Liver (tissue), 9 donors: ENCODE measurements around the gene SPATA13. TPM values are rescaled to one million over a fixed set of nuclear protein-coding genes. Genes with fewer than 3 reads are reported as not detected.
A peak's percentile ranks its signal among the peaks of the same experiment; 100 is the strongest.

Source experiments
- DNase-seq: peaks from one replicate; pipeline ENCODE4 v3.0.0-alpha.2; 2017; ENCODE audit warnings: low spot score
- H3K27ac ChIP-seq, 2 donors: one replicate each; pipeline ENCODE4 v1.7.0; 2013; ENCODE audit warnings: inconsistent platforms in 2 of 2, low read length in 2 of 2, control low read depth in 1 of 2, low read depth in 1 of 2, mild to moderate bottlenecking in 1 of 2
- H3K27me3 ChIP-seq, 4 donors: one replicate each; pipeline versions ENCODE4 v1.6.1 to v1.7.0; 2013; ENCODE audit warnings: low read length in 3 of 4, inconsistent platforms in 1 of 4, mild to moderate bottlenecking in 1 of 4, moderate library complexity in 1 of 4; ENCODE audit not compliant: control insufficient read depth in 4 of 4, insufficient read depth in 4 of 4
- H3K36me3 ChIP-seq, 4 donors: one replicate each; pipeline versions ENCODE4 v1.6.1 to v1.7.0; 2013; ENCODE audit warnings: low read length in 3 of 4, mild to moderate bottlenecking in 3 of 4, low read depth in 1 of 4, moderate library complexity in 1 of 4; ENCODE audit not compliant: control insufficient read depth in 4 of 4, insufficient read depth in 3 of 4
- H3K4me1 ChIP-seq, 4 donors: one replicate each; pipeline versions ENCODE4 v1.6.1 to v1.7.0; 2013; ENCODE audit warnings: low read length in 3 of 4, mild to moderate bottlenecking in 3 of 4, moderate library complexity in 1 of 4; ENCODE audit not compliant: control insufficient read depth in 4 of 4, insufficient read depth in 4 of 4
- H3K4me3 ChIP-seq, 3 donors: one replicate each; pipeline versions ENCODE4 v1.6.1 to v1.7.0; 2013; ENCODE audit warnings: low read length in 3 of 3, control low read depth in 1 of 3, low read depth in 1 of 3, mild to moderate bottlenecking in 1 of 3
- H3K9ac ChIP-seq, 2 donors: one replicate each; pipeline ENCODE4 v1.7.0; 2013; ENCODE audit warnings: low read length in 2 of 2, mild to moderate bottlenecking in 2 of 2, moderate library complexity in 2 of 2, control low read depth in 1 of 2, low read depth in 1 of 2
- H3K9me3 ChIP-seq, 4 donors: one replicate each; pipeline versions ENCODE4 v1.6.1 to v1.7.0; 2013; ENCODE audit warnings: low read length in 3 of 4; ENCODE audit not compliant: control insufficient read depth in 4 of 4
- FOXA1 ChIP-seq: IDR thresholded peaks from 2 replicates; pipeline ENCODE4 v1.6.1; 2016; ENCODE audit warnings: antibody characterized with exemption
- FOXA2 ChIP-seq: IDR thresholded peaks from 2 replicates; pipeline ENCODE4 v1.6.1; 2016; ENCODE audit warnings: antibody characterized with exemption
- GABPA ChIP-seq, 2 donors: IDR thresholded peaks in 1 of 2; conservative IDR thresholded peaks in 1 of 2; 2 replicates each; pipeline ENCODE4 v1.6.1; 2016; ENCODE audit warnings: antibody characterized with exemption in 2 of 2, mild to moderate bottlenecking in 1 of 2, moderate library complexity in 1 of 2
- HNF4A ChIP-seq, 2 donors: conservative IDR thresholded peaks; 2 replicates each; pipeline ENCODE4 v1.6.1; 2016; ENCODE audit warnings: antibody characterized with exemption in 2 of 2, mild to moderate bottlenecking in 2 of 2
- HNF4G ChIP-seq: IDR thresholded peaks from 2 replicates; pipeline ENCODE4 v1.6.1; 2016; ENCODE audit warnings: antibody characterized with exemption
- JUND ChIP-seq, 2 donors: IDR thresholded peaks; 2 replicates each; pipeline ENCODE4 v1.6.1; 2016; ENCODE audit warnings: antibody characterized with exemption in 2 of 2
- NR2F2 ChIP-seq: IDR thresholded peaks from 2 replicates; pipeline ENCODE4 v1.6.1; 2016; ENCODE audit warnings: antibody characterized with exemption
- RAD21 ChIP-seq, 2 donors: IDR thresholded peaks; 2 replicates each; pipeline ENCODE4 v1.6.1; 2016; ENCODE audit warnings: antibody characterized with exemption in 2 of 2, mild to moderate bottlenecking in 2 of 2
- RXRA ChIP-seq, 2 donors: IDR thresholded peaks; 2 replicates each; pipeline ENCODE4 v1.6.1; 2017 to 2018; ENCODE audit warnings: antibody characterized with exemption in 2 of 2, mild to moderate bottlenecking in 1 of 2
- SP1 ChIP-seq: IDR thresholded peaks from 2 replicates; pipeline ENCODE4 v1.6.1; 2018; ENCODE audit warnings: antibody characterized with exemption, mild to moderate bottlenecking
- YY1 ChIP-seq: IDR thresholded peaks from 2 replicates; pipeline ENCODE4 v1.6.1; 2016; ENCODE audit warnings: antibody characterized with exemption, mild to moderate bottlenecking
- WGBS: extraction: QIAGEN DNeasy Blood & Tissue Kit; methylation state at CpG from one replicate; pipeline ENCODE4 v1.1.7; 2013; 5-methylcytosine and 5-hydroxymethylcytosine counted together
- polyA plus RNA-seq, 2 donors: library from polyadenylated mRNA; stranded (reverse) in 1 of 2; unstranded in 1 of 2; fragments of 200-250 nt in 1 of 2; fragments of >200 nt in 1 of 2; fragmentation: Nextera tagmentation in 1 of 2; extraction: Ambion mirVana in 1 of 2; gene quantifications; one replicate each; pipeline versions ENCODE4 v1.2.1 to v1.2.3, GENCODE V29; 2013 to 2015
- total RNA-seq, 2 donors: library from RNA; depleted of rRNA; stranded (reverse); fragments of >200 nt; gene quantifications; one replicate each; pipeline ENCODE4 v1.2.3, GENCODE V29; 2014
- TF ChIP-seq, protein P1 (sequence below): IDR thresholded peaks from 2 replicates; pipeline ENCODE4 v1.6.1; 2016; ENCODE audit warnings: antibody characterized with exemption, mild to moderate bottlenecking
- TF ChIP-seq, protein P2 (sequence below): IDR thresholded peaks from 2 replicates; pipeline ENCODE4 v1.6.1; 2016; ENCODE audit warnings: antibody characterized with exemption
- TF ChIP-seq, protein P3 (sequence below): fragments of 150-350 bp; IDR thresholded peaks from 2 replicates; pipeline ENCODE4 v1.5.1; 2017; ENCODE audit warnings: improper control_type of control experiment, low read depth, low read length; ENCODE audit not compliant: missing input control
- TF ChIP-seq, protein P4 (sequence below): IDR thresholded peaks from 2 replicates; pipeline ENCODE4 v1.6.1; 2016; ENCODE audit warnings: antibody characterized with exemption
- donor health status: healthy.
- donor health status: healthy.
- donor health status: healthy.
- donor health status: healthy.
- donor health status: healthy.

The SPATA13 gene
- total and polyA plus RNA-seq, 4 donors = 10.0 to 57.6 (median 20.4) TPM

DNA sequence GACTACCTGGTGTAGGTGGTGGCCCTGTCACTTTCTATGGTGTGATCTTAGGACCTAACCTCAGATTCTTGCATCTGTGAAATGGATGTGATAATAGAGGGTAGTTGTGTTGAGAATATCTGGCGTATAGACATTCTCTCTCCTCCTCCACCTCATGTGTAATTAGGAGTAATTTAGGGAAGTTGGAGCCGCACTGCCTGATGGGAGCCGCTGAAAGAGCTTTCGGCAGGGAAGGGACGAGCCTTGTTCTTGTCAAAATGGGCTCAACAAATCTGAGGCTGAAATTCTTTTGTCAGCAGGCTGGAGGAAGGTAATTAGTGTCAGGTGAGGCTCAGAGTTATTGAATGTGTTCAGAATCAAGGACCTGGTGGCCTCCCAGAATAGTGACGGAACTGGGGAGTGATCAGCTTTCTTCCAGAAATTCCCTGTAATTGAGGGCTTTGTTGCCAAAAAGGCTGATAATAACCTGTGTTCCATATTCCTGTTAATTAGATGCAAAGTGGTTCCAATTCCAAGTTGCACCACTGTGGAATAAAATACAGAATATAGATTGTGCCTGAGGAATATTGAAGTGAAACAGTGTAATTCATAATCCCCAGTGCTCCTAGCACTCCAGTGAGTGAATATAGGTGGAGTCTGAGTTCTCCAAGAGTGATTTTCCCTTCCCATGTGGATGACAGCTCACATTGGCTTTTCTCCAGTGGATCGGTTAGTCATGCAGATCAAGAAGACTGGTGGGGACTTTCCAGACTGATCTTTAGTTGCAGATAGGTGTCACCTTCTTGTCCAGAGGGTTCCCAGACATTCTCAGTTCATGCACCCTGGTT, 47.5 kb downstream of the SPATA13 start:
- Histone ChIP-seq H3K4me1 (peaks cover 9 to 46% (median 37%) of the 10 kb centered on the region in 4 donors), H3K9me3 (no peaks in the 10 kb centered on the region), H3K36me3 (no peaks in the 10 kb centered on the region), H3K9ac (no peak overlapping the region), H3K27ac (peak overlapping the region; percentile 57 to 64), H3K27me3 (no peaks in the 10 kb centered on the region), H3K4me3 (no peak overlapping the region)
- 59% methylated on average over 7 of the region's 7 CpGs for WGBS
- no peak for DNase-seq
- peak in 1 of 2 donors; percentile 15 for TF ChIP-seq RAD21 (IDR thresholded peaks at IDR 0.05)
- TF ChIP-seq FOXA1 = no peak

DNA sequence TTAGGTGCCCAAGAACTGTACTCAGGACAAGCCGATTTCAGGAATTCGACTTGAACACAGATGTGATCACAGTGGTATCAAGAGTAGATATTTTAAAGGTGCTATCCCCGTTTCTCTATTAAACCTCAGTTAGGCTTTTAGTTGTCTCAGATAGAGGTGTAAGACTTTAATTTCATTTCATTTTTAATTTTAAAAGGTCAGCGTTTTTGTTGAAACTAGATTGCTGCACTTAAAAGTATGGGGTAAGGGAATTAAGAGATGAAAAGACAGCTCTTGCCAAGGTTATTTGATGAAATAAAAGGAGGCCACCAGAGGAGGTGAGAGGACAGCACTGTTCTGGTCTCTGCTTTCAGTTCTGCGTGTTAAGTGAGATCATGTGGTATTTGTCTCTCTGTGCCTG, 48.6 kb downstream of the SPATA13 start:
- no peak for DNase-seq
- H3K4me1 ChIP-seq = peaks cover 6 to 38% (median 30%) of the 10 kb centered on the region in 4 donors
- H3K9ac ChIP-seq = no peak overlapping the region
- WGBS = 87% methylated on average over 5 of the region's 5 CpGs
- H3K4me3 ChIP-seq = no peak overlapping the region
- H3K9me3 ChIP-seq = no peaks in the 10 kb centered on the region
- H3K27me3 ChIP-seq = no peaks in the 10 kb centered on the region
- TF ChIP-seq SP1 (no peak), JUND (IDR thresholded peaks at IDR 0.05) (no peak), HNF4G (no peak), RXRA (IDR thresholded peaks at IDR 0.05) (no peak), HNF4A (conservative IDR thresholded peaks at IDR 0.05) (no peak), FOXA1 (no peak), FOXA2 (no peak), NR2F2 (no peak), YY1 (no peak), GABPA (IDR thresholded peaks at IDR 0.05 in 1 of 2, conservative IDR thresholded peaks at IDR 0.05 in 1 of 2) (no peak)
- TF ChIP-seq, protein P1, sequence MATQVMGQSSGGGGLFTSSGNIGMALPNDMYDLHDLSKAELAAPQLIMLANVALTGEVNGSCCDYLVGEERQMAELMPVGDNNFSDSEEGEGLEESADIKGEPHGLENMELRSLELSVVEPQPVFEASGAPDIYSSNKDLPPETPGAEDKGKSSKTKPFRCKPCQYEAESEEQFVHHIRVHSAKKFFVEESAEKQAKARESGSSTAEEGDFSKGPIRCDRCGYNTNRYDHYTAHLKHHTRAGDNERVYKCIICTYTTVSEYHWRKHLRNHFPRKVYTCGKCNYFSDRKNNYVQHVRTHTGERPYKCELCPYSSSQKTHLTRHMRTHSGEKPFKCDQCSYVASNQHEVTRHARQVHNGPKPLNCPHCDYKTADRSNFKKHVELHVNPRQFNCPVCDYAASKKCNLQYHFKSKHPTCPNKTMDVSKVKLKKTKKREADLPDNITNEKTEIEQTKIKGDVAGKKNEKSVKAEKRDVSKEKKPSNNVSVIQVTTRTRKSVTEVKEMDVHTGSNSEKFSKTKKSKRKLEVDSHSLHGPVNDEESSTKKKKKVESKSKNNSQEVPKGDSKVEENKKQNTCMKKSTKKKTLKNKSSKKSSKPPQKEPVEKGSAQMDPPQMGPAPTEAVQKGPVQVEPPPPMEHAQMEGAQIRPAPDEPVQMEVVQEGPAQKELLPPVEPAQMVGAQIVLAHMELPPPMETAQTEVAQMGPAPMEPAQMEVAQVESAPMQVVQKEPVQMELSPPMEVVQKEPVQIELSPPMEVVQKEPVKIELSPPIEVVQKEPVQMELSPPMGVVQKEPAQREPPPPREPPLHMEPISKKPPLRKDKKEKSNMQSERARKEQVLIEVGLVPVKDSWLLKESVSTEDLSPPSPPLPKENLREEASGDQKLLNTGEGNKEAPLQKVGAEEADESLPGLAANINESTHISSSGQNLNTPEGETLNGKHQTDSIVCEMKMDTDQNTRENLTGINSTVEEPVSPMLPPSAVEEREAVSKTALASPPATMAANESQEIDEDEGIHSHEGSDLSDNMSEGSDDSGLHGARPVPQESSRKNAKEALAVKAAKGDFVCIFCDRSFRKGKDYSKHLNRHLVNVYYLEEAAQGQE = no peak
- TF ChIP-seq, protein P2, sequence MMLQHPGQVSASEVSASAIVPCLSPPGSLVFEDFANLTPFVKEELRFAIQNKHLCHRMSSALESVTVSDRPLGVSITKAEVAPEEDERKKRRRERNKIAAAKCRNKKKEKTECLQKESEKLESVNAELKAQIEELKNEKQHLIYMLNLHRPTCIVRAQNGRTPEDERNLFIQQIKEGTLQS = no peak
- TF ChIP-seq, protein P3, sequence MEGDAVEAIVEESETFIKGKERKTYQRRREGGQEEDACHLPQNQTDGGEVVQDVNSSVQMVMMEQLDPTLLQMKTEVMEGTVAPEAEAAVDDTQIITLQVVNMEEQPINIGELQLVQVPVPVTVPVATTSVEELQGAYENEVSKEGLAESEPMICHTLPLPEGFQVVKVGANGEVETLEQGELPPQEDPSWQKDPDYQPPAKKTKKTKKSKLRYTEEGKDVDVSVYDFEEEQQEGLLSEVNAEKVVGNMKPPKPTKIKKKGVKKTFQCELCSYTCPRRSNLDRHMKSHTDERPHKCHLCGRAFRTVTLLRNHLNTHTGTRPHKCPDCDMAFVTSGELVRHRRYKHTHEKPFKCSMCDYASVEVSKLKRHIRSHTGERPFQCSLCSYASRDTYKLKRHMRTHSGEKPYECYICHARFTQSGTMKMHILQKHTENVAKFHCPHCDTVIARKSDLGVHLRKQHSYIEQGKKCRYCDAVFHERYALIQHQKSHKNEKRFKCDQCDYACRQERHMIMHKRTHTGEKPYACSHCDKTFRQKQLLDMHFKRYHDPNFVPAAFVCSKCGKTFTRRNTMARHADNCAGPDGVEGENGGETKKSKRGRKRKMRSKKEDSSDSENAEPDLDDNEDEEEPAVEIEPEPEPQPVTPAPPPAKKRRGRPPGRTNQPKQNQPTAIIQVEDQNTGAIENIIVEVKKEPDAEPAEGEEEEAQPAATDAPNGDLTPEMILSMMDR = no peak
- TF ChIP-seq, protein P4, sequence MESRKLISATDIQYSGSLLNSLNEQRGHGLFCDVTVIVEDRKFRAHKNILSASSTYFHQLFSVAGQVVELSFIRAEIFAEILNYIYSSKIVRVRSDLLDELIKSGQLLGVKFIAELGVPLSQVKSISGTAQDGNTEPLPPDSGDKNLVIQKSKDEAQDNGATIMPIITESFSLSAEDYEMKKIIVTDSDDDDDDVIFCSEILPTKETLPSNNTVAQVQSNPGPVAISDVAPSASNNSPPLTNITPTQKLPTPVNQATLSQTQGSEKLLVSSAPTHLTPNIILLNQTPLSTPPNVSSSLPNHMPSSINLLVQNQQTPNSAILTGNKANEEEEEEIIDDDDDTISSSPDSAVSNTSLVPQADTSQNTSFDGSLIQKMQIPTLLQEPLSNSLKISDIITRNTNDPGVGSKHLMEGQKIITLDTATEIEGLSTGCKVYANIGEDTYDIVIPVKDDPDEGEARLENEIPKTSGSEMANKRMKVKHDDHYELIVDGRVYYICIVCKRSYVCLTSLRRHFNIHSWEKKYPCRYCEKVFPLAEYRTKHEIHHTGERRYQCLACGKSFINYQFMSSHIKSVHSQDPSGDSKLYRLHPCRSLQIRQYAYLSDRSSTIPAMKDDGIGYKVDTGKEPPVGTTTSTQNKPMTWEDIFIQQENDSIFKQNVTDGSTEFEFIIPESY = no peak
- H3K36me3 ChIP-seq = no peaks in the 10 kb centered on the region
- peak overlapping the region; percentile 57 to 64 for H3K27ac ChIP-seq
